Loucy (cell line): Measurements from ENCODE around the gene ZNF823.

Source experiments
- CTCF ChIP-seq: fragments of 200-600 bp; sonication (generic); conservative IDR thresholded peaks from 2 replicates; pipeline ENCODE4 v1.5.1; 2014; ENCODE audit warnings: mild to moderate bottlenecking, antibody characterized with exemption, low read length
- EZH2phosphoT487 ChIP-seq: fragments of 200-600 bp; IDR thresholded peaks from 2 replicates; pipeline ENCODE4 v1.6.1; 2018; ENCODE audit warnings: antibody characterized with exemption, mild to moderate bottlenecking, moderate library complexity, borderline replicate concordance

- TF ChIP-seq CTCF, result no peak
- TF ChIP-seq EZH2phosphoT487, result no peak
These were observed at the start of gene ZNF823 for GRCh38 chr19:11738746-11739620.
